Suppressor macrophage (primary cell): ENCODE results near the gene KIR3DL3.
"Not testable (repeated sequence)": the region's sequence is repeated elsewhere in the genome, so short reads cannot be mapped to it uniquely, and the experiment has no call there.

Source experiments
- DNase-seq, 4 experiments: peaks; one replicate each; pipeline ENCODE4 v3.0.0-alpha.2; 2020 to 2022

KIR3DL3 gene

DNA sequence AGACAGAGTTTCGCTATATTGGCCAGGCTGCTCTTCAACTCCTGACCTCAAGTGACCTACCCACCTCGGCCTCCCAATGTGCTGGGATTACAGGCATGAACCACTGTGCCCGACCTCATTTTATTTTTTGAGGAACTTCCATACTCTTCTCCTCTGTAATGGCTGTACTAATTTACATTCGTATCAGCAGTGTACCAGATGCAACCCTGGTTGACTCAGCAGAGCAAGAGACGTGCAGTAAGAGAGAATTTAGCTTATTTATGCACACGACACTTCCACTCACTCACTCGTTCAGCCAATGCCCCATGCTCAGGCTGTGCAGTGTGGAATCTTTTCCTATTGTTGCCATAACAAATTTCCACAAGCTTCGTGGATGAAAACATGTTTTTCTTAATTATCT lies 6.9 kb downstream of the KIR3DL3 start:
- DNase-seq = peak in 3 of 4 experiments; percentile 17 to 27 (median 20)

DNA sequence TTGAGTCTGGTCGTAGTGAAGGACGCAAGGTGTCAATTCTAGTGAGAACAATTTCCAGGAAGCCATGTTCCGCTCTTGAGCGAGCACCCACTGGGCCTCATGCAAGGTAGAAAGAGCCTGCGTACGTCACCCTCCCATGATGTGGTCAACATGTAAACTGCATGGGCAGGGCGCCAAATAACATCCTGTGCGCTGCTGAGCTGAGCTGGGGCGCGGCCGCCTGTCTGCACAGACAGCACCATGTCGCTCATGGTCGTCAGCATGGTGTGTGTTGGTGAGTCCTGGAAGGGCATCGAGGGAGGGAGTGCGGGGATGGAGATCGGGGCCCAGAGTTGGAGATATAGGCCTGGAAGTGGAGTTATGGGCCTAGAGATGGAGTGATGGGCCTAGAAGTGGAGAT lies 14.1 kb downstream of the KIR3DL3 start, which contains the start of gene KIR2DL3:
Gene KIR2DL3 (plus strand): TSS at position 208 of the 400 bp plus-strand sequence. CDS start 33 bp downstream, at position 241.
- DNase-seq = not testable (repeated sequence)

DNA sequence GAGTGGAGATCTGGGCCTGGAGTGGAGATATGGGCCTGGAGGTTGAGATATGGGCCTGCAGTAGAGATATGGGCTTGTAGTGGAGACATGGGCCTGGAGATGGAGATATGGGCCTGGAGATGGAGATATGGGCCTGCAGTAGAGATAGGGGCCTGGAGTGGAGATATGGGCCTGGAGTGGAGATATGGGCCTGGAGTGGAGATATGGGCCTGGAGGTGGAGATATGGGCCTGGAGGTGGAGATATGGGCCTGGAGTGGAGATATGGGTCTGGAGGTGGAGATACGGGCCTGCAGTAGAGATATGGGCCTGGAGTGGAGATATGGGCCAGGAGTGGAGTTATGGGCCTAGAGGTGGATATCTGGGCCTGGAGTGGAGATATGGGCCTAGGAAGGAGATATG lies 14.5 kb downstream of the KIR3DL3 start:
- DNase-seq = no peak

DNA sequence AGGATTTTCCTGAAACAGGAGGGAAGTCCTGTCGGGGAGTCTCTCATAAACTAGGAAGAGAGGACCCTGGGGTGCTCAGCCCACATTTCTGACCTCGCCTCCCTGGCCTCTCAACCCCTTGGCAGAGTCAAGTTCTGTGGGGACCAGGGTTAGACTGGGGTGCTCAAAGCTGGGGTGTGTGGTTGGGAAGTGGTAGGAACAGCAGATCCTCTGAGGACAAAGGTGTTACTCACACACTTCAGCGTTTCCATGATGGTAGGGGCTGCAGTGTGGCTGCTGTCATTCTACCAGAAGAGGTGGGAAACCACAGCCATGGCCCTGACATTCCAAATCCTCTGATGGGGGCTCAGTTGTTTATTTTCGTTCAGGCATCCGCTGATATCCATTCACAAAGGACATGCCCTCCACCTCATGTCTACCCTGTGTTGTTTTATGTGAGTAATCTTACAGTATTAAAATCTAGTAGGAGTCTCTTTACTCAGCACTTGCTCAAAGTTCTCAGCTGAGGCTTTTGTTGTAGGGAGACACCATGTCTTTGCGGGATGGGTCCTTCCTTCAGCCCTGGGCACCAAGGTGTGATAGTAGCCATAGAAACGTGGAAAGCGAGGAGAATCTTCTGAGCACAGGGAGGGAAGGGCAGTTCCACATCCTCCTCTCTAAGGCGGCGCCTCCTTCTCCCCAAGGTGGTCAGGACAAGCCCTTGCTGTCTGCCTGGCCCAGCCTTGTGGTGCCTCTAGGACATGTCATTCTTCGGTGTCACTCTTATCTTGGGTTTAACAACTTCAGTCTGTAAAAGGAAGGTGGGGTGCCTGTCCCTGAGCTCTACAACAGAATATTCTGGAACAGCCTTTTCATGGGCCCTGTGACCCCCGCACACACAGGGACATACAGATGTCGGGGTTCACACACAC lies 15.6 kb downstream of the KIR3DL3 start:
- DNase-seq = no peak

DNA sequence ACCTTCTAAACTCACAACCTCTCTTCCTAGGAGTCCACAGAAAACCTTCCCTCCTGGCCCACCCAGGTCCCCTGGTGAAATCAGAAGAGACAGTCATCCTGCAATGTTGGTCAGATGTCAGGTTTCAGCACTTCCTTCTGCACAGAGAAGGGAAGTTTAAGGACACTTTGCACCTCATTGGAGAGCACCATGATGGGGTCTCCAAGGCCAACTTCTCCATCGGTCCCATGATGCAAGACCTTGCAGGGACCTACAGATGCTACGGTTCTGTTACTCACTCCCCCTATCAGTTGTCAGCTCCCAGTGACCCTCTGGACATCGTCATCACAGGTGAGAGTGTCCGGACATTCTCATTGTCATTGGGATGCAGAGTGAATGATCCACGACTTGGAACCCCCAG lies 17.7 kb downstream of the KIR3DL3 start:
- DNase-seq = peak in 3 of 4 experiments; percentile 22 to 27 (median 23)

DNA sequence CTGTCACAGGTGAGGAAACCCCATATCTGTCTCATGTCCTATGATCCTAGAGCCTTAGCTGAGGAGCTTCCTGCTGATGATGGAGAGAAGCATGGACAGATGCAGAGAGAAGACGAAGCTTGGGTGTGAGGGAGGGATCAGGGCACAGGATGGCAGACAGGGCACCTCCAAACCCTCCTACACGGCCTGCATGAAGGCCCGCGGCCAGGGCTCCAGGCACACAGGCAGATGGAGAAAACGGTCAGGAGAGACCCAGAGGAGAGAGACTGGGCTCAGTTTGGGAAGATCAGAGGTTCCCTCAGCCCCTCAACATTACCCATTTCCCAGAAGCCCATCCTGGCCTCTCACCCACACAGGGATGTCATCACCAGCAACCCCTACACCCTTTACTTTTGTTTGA lies 19.8 kb downstream of the KIR3DL3 start:
- not testable (repeated sequence) for DNase-seq

DNA sequence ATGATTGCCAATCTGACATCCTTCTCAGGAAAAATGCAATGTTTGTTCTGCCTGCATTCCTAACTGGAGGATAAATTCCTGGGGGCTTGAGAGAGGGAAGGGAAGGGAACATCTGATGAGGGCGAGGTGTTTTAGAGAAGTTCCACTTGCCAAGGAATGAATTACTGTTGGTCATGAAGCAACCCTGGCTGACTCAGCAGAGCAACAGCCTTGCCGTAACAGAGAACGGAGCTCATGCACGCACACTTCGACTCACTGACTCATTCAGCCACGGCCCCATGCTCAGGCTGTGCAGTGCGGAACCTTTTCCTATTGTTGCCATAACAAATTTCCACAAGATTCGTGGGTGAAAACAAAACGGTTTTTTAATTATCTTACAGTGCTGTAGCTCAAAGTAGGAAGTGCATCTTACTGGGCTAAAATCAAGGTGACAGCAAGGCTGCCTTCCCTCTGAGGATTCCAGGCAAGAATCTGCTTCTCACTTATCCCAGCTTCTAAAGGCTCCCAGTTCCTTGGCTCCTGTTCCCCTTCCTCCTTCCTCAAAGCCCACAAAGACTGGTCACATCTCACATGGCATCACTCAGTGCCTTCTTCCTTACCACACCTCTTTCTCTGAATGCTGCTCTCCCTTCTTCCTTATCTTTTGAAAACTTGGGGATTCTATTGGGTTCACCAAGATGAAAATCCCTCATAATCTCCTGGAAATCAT lies 23.5 kb downstream of the KIR3DL3 start:
- peak; percentile 81 to 91 (median 86) for DNase-seq

DNA sequence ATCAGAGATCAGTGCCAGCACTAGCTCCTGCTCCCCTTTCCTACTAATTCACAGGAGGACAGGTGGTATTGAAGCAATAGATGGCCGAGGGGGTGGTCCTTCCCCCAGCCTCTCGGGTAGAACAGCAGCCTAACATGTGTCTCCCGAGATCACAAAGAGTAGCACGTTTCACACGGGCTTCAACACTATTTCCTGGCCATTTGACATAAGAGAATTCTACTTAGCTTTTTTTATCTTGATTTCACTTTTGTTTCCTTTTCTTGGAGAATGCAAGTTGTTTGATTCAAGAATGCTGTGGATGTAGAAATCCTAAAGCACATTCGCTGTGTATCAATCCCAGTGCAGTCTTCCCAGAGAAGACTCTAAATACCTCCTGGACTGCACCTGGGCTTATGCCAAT lies 26.0 kb downstream of the KIR3DL3 start:
- DNase-seq = peak in 3 of 4 experiments; percentile 18 to 49 (median 25)

DNA sequence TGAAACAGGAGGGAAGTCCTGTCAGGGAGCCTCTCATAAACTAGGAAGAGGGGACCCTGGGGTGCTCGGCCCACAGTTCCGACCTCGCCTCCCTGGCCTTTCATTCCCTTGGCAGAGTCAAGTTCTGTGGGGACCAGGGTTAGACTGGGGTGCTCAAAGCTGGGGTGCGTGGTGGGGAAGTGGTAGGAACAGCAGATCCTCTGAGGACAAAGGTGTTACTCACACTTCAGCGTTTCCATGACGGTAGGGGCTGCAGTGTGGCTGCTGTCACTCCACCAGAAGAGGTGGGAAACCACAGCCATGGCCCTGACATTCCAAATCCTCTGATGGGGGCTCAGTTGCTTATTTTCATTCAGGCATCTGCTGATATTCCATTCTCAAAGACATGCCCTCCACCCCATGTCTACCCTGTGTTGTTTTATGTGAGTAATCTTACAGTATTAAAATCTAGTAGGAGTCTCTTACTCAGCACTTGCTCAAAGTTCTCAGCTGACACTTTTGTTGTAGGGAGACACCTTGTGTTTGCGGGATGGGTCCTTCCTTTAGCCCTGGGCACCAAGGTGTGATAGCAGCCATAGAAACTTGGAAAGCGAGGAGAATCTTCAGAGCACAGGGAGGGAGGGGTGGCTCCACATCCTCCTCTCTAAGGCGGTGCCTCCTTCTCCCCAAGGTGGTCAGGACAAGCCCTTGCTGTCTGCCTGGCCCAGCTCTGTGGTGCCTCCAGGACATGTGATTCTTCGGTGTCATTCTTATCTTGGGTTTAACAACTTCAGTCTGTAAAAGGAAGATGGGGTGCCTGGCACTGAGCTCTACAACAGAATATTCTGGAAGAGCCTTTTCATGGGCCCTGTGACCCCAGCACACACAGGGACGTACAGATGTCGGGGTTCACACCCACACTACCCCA lies 32.2 kb downstream of the KIR3DL3 start:
- DNase-seq = not testable (repeated sequence)

DNA sequence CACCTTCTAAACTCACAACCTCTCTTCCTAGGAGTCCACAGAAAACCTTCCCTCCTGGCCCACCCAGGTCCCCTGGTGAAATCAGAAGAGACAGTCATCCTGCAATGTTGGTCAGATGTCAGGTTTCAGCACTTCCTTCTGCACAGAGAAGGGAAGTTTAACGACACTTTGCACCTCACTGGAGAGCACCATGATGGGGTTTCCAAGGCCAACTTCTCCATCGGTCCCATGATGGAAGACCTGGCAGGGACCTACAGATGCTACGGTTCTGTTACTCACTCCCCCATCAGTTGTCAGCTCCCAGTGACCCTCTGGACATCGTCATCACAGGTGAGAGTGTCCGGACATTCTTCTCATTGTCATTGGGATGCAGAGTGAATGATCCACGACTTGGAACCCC lies 34.3 kb downstream of the KIR3DL3 start:
- DNase-seq = peak in 2 of 4 experiments; percentile 16 to 19

DNA sequence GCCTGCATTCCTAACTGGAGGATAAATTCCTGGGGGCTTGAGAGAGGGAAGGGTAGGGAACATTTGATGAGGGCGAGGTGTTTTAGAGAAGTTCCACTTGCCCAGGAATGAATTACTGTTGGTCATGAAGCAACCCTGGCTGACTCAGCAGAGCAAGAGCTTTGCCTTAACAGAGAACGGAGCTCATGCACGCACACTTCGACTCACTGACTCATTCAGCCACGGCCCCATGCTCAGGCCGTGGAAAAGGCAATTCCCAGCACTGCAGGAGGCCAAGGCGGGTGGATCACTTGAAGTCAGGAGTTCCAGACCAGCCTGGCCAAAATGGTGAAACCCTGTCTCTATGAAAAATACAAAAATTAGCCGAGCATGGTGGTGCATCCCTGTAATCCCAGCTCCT lies 40.0 kb downstream of the KIR3DL3 start:
- peak; percentile 58 to 81 (median 72) for DNase-seq

DNA sequence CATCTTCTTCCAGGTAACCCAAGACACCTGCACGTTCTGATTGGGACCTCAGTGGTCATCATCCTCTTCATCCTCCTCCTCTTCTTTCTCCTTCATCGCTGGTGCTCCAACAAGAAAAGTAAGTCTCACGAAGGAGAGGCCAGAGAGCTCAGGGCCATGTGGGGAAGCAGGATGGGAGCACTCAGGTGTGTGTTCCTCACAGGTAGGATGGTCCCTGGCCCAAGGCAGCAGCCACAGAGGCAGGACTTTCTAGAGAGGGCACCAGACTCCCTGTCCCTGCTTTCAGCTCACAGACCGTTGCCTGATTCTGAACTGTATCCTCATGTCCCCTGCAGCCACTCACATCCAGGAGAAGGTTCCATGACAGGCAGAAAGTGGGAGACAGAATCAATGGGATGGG lies 42.2 kb downstream of the KIR3DL3 start:
- not testable (repeated sequence) for DNase-seq

DNA sequence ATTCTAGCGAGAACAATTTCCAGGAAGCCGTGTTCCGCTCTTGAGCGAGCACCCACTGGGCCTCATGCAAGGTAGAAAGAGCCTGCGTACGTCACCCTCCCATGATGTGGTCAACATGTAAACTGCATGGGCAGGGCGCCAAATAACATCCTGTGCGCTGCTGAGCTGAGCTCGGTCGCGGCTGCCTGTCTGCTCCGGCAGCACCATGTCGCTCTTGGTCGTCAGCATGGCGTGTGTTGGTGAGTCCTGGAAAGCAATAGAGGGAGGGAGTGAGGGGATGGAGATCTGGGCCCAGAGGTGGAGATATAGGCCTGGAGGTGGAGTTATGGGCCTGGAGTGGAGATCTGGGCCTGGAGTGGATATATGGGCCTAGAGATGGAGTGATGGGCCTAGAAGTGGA lies 45.4 kb downstream of the KIR3DL3 start, which contains the start of gene KIR2DL1:
Gene KIR2DL1 (plus strand): TSS at position 148 of the 400 bp plus-strand sequence. CDS start 58 bp downstream, at position 206.
- DNase-seq = not testable (repeated sequence)

DNA sequence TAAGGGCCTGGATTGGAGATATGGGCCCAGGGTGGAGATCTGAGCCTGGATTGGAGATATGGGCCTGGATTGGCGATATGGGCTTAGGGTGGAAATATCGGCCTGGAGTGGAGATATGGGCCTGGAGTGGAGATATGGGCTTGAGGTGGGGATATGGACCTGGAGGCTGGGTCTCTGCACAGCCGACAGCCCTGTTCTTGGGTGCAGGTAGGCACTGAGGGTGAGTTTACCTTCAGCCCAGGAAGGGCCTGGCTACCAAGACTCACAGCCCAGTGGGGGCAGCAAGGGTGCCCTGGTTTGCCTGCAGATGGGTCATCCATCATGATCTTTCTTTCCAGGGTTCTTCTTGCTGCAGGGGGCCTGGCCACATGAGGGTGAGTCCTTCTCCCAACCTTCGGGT lies 46.3 kb downstream of the KIR3DL3 start:
- DNase-seq = not testable (repeated sequence)

DNA sequence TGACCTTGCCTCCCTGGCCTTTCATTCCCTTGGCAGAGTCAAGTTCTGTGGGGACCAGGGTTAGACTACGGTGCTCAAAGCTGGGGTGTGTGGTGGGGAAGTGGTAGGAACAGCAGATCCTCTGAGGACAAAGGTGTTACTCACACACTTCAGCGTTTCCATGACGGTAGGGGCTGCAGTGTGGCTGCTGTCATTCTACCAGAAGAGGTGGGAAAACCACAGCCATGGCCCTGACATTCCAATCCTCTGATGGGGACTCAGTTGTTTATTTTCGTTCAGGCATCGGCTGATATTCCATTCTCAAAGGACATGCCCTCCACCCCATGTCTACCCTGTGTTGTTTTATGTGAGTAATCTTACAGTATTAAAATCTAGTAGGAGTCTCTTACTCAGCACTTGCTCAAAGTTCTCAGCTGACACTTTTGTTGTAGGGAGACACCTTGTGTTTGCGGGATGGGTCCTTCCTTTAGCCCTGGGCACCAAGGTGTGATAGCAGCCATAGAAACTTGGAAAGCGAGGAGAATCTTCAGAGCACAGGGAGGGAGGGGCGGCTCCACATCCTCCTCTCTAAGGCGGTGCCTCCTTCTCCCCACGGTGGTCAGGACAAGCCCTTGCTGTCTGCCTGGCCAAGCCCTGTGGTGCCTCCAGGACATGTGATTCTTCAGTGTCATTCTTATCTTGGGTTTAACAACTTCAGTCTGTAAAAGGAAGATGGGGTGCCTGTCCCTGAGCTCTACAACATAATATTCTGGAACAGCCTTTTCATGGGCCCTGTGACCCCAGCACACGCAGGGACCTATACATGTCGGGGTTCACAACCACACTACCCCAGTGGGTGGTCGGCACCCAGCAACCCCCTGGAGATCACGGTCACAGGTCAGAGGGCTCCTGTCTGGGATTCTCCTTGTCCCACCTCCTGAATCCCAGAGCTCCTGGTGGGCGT lies 47.0 kb downstream of the KIR3DL3 start:
- DNase-seq = not testable (repeated sequence)

DNA sequence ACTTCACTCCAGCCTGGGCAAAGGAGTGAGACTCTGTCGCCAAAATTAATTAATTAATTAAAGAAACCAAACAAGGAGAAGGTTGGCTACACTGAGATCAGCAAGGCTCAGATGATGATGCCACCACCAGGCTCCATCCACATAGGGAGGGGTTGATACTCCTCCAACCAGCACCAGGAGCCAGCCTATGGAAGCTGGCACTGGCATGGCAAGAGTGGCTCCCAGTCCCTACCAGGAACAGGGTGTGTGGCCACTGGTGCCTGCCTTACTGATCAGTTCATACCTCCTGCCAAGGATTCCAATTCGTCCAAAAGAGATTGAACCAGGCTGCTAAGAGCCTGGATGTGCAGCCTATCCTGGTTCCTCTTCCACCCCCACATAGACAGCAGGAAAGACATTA lies 48.4 kb downstream of the KIR3DL3 start:
- DNase-seq = not testable (repeated sequence)

DNA sequence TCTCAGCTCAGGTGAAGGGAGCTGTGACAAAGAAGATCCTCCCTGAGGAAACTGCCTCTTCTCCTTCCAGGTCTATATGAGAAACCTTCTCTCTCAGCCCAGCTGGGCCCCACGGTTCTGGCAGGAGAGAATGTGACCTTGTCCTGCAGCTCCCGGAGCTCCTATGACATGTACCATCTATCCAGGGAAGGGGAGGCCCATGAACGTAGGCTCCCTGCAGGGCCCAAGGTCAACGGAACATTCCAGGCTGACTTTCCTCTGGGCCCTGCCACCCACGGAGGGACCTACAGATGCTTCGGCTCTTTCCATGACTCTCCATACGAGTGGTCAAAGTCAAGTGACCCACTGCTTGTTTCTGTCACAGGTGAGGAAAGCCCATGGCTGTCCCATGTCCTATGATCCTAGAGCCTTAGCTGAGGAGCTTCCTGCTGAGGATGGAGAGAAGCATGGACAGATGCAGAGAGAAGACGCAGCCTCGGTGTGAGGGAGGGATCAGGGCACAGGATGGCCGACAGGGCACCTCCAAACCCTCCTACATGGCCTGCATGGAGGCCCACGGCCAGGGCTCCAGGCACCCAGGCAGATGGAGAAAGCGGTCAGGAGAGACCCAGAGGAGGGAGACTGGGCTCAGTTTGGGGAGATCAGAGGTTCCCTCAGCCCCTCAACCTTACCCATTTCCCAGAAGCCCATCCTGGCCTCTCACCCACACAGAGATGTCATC lies 51.0 kb downstream of the KIR3DL3 start:
- not testable (repeated sequence) for DNase-seq

DNA sequence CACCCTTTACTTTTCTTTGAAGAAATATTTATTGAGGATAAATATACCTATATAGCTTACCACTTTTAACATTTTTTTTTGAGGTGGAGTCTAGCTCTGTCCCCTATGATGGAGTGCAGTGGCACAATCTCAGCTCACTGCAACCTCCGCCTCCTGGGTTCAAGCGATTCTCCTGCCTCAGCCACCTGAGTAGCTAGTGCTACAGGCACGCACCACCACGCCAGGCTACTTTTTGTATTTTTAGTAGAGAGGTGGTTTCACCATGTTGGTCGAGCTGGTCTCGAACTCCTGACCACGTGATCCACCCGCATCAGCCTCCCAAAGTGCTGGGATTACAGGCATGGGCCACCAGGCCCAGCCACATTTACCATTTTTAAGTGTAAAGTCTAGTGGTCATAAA lies 51.6 kb downstream of the KIR3DL3 start:
- not testable (repeated sequence) for DNase-seq

DNA sequence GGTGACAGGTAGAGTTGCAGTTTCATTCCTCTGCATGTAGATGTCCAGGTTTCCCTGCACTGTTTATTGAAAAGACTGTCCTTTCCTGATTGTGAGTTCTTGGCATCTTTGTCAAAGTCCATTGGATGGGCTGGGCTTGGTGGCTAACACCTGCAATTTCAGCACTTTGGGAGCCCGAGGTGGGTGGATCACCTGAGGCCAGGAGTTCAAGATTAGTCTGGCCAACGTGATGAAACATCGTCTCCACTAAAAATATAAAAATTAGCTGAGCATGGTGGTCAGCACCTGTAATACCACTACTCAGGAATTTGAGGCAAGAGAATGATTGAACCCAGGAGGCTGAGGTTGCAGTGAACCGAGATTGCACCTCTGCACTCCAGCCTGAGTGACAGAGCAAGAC lies 53.6 kb downstream of the KIR3DL3 start:
- DNase-seq = not testable (repeated sequence)

DNA sequence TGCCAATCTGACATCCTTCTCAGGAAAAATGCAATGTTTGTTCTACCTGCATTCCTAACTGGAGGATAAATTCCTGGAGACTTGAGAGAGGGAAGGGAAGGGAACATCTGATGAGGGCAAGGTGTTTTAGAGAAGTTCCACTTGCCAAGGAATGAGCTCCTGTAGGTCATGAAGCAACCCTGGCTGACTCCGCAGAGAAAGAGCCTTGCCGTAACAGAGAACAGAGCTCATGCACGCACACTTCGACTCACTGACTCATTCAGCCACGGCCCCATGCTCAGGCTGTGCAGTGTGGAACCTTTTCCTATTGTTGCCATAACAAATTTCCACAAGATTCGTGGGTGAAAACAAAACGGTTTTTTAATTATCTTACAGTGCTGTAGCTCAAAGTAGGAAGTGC lies 54.7 kb downstream of the KIR3DL3 start:
- peak; percentile 50 to 81 (median 70) for DNase-seq
